Ramos (cell line): ENCODE measurements around the gene TBK1.
"Not testable (repeated sequence)": the region's sequence is repeated elsewhere in the genome, so short reads cannot be mapped to it uniquely, and the experiment has no call there.

ENCODE experiments used
- in situ Hi-C: fragments of 300-500 bp; cut with MboI; formaldehyde crosslinking; loops from one replicate; pipeline ENCODE4 v1.14.3; 2022; ENCODE audit warnings: low sequenced_read_pairs; ENCODE audit not compliant: unreplicated experiment

TBK1 gene

DNA sequence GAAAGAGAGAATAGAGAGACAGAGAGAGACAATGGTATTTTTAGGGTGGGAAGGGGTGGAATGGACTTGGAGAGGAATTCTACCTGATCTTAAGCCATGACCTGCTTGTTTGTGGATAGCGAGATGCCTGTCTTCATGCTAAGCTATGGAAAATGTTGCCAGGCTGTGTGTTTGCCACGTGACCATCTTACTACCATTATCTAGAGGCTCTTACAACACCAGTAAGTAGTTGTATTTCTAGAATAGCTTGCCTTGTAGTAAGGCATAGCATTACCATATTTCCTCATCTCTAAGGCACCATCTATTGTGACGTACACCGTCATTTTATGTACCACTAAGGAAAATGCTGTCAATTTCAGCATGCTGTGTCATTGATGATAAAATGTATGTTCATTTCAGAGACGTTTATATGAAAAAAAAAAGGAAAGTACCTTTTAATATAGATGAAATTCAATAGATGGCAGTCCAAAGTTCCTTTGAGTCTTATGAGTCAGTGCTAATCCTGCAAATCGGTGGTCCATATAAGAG lies 82.8 kb downstream of the TBK1 start:
- in situ Hi-C loops, result no loop called here

DNA sequence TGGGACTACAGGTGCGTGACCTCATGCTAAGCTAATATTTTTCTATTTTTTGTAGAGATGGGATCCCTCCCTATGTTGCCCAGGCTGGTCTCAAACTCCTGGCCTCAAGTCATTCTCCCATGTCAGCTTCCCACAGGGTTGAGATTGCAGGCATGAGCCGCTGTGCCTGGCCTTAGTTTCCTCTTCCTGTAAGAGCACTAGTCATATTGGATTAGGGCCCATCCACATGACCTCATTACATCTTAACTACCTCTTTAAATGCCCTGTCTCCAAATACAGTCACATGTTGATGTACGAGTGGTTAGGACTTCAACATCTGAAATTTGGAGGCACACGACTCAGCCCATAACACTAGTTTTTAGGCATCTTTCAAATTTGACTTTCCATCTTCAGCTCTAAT lies 86.2 kb downstream of the TBK1 start:
- in situ Hi-C loops, result no loop called here

DNA sequence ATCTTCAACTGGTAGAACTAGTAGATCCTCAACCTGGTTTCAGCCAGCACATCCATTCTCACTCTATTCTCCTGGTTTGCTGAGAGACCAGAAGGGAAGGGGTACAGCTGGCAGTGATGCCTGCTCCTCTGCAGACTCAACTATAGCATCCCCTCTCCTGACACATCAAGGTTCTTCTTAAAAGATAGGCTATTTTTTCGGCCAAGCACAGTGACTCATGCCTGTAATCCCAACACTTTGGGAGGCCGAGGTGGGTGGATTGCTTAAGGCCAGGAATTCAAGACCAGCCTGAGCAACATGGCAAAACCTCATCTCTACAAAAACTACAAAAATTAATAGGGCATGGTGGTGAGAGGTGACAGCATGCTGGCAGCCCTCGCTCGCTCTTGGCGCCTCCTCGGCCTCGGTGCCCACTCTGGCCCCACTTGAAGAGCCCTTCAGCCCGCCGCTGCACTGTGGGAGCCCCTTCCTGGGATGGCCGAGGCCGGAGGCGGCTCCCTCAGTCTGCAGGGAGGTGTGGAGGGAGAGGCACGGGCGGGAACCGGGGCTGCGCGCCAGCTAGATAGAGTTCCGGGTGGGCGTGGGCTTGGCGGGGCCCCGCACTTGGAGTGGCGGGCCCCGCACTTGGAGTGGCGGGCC lies 90.6 kb downstream of the TBK1 start:
- in situ Hi-C loops, result not testable (repeated sequence)

DNA sequence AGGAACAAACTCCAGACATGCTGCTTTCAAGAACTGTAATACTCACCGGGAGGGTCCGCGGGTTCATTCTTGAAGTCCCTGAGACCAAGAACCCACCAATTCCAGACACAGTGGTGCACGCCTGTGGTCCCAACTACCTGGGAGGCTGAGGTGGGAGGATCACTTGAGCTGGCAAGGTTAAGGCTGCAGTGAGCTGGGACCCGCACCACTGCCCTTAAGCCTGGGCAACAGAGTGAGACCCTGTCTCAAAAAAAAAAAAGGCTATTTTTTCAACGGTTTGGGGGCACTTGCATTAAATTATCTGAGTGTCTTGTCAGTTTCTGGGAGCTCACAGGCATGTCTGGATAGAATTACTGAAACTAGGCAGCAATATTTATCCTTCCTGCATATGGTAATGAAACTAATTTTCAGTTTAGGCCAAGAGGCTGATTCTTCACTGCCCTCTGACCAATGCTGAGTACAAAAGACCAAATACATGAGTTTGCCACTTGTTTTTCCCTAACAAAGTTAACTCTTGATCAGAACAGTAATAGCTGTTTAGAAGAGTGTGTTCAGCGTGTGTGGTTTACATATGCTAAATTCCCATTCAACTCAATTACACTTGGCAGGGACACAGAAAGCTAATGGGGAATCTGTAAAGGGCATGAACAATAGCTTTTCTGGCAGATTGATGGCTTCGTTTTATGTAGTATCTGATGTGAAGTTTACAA lies 92.6 kb downstream of the TBK1 start:
- in situ Hi-C loops, result no loop called here

DNA sequence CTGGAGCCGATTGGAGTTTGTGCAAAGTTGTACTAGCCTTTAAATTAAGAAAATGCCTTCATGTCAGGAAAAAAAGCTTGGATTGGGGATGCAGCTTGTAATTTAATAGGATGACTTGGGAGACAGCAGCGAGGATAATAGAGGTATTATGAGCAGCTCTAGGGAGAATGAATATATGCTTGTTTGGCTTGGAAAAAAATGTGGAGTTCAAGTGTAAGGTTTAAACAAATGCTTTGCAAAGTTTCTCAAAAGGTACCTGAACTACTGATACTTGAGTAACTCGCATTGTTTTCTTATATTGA lies 93.1 kb downstream of the TBK1 start:
- in situ Hi-C loops, result no loop called here

DNA sequence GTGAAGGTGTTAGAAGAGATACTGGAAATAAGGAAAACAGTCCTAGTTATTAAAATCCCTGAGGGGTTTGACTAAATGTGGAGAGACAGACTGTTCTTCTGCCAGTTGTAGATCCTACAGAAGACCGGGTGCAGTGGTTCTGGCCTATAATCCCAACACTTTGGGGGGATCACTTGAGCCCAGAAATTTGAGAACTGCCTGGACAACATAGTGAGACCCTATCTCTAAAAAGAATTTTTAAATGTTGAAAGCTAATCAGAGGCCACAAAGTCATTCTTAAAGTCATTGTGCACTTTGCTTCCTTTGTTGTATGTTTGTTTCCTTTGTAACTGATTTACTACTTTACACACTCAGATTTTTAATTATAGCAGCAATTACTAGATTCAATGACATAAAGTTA lies 97.2 kb downstream of the TBK1 start:
- in situ Hi-C loops, result no loop called here

DNA sequence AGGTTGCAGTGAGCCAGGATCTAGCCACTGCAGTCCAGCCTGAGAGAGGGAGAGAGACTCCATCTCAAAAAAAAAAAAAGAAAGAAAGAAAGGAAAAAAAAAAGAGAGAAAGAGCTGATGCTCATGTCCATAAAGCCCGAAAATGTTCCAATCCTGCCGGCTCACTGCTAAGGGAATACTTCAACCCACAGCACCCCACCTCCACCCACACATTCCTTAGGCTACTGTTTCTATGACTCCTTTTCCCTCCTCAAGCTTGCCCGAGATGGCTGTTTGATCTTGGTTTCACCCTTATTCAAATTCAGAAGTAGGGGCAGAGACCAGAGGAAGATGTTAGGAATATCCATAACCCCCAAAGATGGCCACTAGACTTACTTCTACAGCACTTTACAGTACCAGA lies 98.8 kb downstream of the TBK1 start:
- in situ Hi-C loops, result no loop called here

DNA sequence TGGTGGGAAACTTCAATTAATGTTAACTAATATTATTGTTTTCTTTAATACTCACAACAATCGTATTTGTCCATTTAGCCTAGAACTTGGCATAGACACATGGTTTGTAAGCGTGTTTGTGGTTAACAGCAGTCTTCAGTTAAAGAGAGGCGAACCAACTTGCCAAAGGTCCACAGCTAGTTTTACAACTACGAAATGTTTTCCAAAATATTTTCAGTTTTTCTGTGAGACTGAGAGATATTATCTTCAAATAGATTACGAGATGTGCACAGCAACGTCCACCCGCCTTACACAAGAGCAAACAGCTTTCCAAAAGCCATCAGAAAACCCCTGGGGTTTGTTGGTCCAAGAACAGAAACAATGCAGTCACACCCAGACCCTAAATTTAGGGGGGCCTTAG lies 99.8 kb downstream of the TBK1 start:
- in situ Hi-C loops, result no loop called here
